DMS53 treated with DMSO at 0.1 percent for 48 hours (cell line): Measurements from ENCODE around the gene VAC14.

Source experiments
- DNase-seq: peaks from one replicate; lab custom pipeline; 2025; ENCODE audit not compliant: unreplicated experiment; lab: John Stamatoyannopoulos, UW

Gene VAC14

GRCh38 chr16:70694088-70694867, 106.7 kb downstream of the VAC14 start:
- DNase-seq = no peak

- no peak for DNase-seq
Measured at GRCh38 chr16:70692873-70693671, 107.9 kb downstream of the VAC14 start.

GRCh38 chr16:70692130-70692872, 108.7 kb downstream of the VAC14 start:
- no peak for DNase-seq

GRCh38 chr16:70691223-70692129, 109.5 kb downstream of the VAC14 start:
- no peak for DNase-seq

GRCh38 chr16:70689970-70690891, 110.7 kb downstream of the VAC14 start:
- no peak for DNase-seq

- DNase-seq = no peak
Measured at GRCh38 chr16:70689035-70689969, 111.7 kb downstream of the VAC14 start.

- DNase-seq = no peak
Measured at GRCh38 chr16:70688246-70688742, 112.7 kb downstream of the VAC14 start.

- no peak for DNase-seq
Measured at GRCh38 chr16:70687671-70688245, 113.2 kb downstream of the VAC14 start.

GRCh38 chr16:70687102-70687511, 113.9 kb downstream of the VAC14 start:
- no peak for DNase-seq

- no peak for DNase-seq
Measured at GRCh38 chr16:70686376-70687101, 114.4 kb downstream of the VAC14 start.

- peak; percentile 26 for DNase-seq
Measured at GRCh38 chr16:70685938-70686375, 115.0 kb downstream of the VAC14 start, which contains the start of gene MTSS2. Gene MTSS2 (minus strand): TSS chr16:70686053. CDS start chr16:70685791, 262 bp downstream.

GRCh38 chr16:70685061-70685937, 115.7 kb downstream of the VAC14 start:
- no peak for DNase-seq

GRCh38 chr16:70684146-70685060, 116.6 kb downstream of the VAC14 start:
- DNase-seq = no peak

GRCh38 chr16:70683146-70683944, 117.6 kb downstream of the VAC14 start:
- no peak for DNase-seq
